Measurements from ENCODE around the gene SH3YL1.

- no peak for TF ChIP-seq POLR2AphosphoS5 (IDR thresholded peaks at IDR 0.05; ENCODE audit: borderline replicate concordance, low read depth, low read length)
- TF ChIP-seq EZH2 (IDR thresholded peaks at IDR 0.05), result no peak
Measured at GRCh38 chr2:196406-196805, 67.4 kb downstream of the SH3YL1 start.
